ENCODE data around the gene BHMT2. TPM values are rescaled to one million over a fixed set of nuclear protein-coding genes. Genes with fewer than 3 reads are reported as not detected.

The BHMT2 gene
- polyA plus RNA-seq, 1 of the 3 experiments (the other 2 are of a cell fraction): not detected

- CTCF ChIA-PET: interaction anchor here (0.5 to 9.8 kb wide), 106 partner anchors 9 to 1662 kb away, joined by 3 to 585 read pairs (median 5); partner anchors contain the start of genes ARSB, BHMT2, DMGDH and HOMER1
- 35% methylated on average over 13 of the region's 13 CpGs for WGBS (ENCODE audit: low lambda C conversion rate)
- DNase-seq: peak; percentile 56
- H3K79me2 ChIP-seq (ENCODE audit: insufficient read depth): no peaks in the 10 kb centered on the region
- no peaks in the 10 kb centered on the region for H3K9me2 ChIP-seq
- H3K27ac ChIP-seq (ENCODE audit: low read depth in 2 of 2, low read length in 1 of 2): peak overlapping the region in 1 of 2 experiments; percentile 39; a peak in 1 of 4 replicates
- no peaks in the 10 kb centered on the region for H4K20me1 ChIP-seq (ENCODE audit: insufficient read depth)
- no peaks in the 10 kb centered on the region for H3K27me3 ChIP-seq (ENCODE audit: insufficient read depth)
- H3K4me2 ChIP-seq: peak overlapping the region; percentile 42; the same call in 1 of the 2 replicates
- peak overlapping the region; percentile 61; the same call in 1 of the 2 replicates for H2AFZ ChIP-seq (ENCODE audit: low read depth)
- TF ChIP-seq, protein P1, sequence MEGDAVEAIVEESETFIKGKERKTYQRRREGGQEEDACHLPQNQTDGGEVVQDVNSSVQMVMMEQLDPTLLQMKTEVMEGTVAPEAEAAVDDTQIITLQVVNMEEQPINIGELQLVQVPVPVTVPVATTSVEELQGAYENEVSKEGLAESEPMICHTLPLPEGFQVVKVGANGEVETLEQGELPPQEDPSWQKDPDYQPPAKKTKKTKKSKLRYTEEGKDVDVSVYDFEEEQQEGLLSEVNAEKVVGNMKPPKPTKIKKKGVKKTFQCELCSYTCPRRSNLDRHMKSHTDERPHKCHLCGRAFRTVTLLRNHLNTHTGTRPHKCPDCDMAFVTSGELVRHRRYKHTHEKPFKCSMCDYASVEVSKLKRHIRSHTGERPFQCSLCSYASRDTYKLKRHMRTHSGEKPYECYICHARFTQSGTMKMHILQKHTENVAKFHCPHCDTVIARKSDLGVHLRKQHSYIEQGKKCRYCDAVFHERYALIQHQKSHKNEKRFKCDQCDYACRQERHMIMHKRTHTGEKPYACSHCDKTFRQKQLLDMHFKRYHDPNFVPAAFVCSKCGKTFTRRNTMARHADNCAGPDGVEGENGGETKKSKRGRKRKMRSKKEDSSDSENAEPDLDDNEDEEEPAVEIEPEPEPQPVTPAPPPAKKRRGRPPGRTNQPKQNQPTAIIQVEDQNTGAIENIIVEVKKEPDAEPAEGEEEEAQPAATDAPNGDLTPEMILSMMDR (IDR thresholded peaks at IDR 0.05): peak; percentile 98
- TF ChIP-seq SMC3 (IDR thresholded peaks at IDR 0.05; ENCODE audit: low read depth, low read length): peak; percentile 98
- peak; percentile 97 for TF ChIP-seq RAD21 (IDR thresholded peaks at IDR 0.05; ENCODE audit: low read length)
- TF ChIP-seq, protein P2, sequence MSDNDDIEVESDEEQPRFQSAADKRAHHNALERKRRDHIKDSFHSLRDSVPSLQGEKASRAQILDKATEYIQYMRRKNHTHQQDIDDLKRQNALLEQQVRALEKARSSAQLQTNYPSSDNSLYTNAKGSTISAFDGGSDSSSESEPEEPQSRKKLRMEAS (IDR thresholded peaks at IDR 0.05; ENCODE audit: low read depth): no peak
- TF ChIP-seq RCOR1 (IDR thresholded peaks at IDR 0.05; ENCODE audit: low read length): no peak
- peaks cover 5% of the 10 kb centered on the region for H3F3A ChIP-seq (replicated peaks; ENCODE audit: insufficient read depth)
- H3K4me3 ChIP-seq (ENCODE audit: low read depth in 2 of 2, low read length in 1 of 2): peak overlapping the region; percentile 25 to 37; a peak in 3 of 4 replicates
- no peak overlapping the region for H3K9ac ChIP-seq
- POLR2A ChIA-PET: interaction anchor here (0.6 to 1.2 kb wide), 3 partner anchors 106 to 665 kb away, joined by 3 to 9 read pairs (median 7); partner anchors contain the start of gene SCAMP1
- H3K9me3 ChIP-seq: no peaks in the 10 kb centered on the region
- no peaks in the 10 kb centered on the region for H3K36me3 ChIP-seq (replicated peaks in 1 of 2; ENCODE audit: control insufficient read depth in 1 of 2, insufficient read depth in 2 of 2, low read length in 1 of 2)
- H3K4me1 ChIP-seq (ENCODE audit: control insufficient read depth in 1 of 2, insufficient read depth in 2 of 2, low read depth in 1 of 2, low read length in 1 of 2): peaks cover 0 to 11% of the 10 kb centered on the region in 2 experiments; a peak in 3 of 4 replicates
These were observed 44.5 kb upstream of the BHMT2 start for GRCh38 chr5:79025054-79025472.

DNA sequence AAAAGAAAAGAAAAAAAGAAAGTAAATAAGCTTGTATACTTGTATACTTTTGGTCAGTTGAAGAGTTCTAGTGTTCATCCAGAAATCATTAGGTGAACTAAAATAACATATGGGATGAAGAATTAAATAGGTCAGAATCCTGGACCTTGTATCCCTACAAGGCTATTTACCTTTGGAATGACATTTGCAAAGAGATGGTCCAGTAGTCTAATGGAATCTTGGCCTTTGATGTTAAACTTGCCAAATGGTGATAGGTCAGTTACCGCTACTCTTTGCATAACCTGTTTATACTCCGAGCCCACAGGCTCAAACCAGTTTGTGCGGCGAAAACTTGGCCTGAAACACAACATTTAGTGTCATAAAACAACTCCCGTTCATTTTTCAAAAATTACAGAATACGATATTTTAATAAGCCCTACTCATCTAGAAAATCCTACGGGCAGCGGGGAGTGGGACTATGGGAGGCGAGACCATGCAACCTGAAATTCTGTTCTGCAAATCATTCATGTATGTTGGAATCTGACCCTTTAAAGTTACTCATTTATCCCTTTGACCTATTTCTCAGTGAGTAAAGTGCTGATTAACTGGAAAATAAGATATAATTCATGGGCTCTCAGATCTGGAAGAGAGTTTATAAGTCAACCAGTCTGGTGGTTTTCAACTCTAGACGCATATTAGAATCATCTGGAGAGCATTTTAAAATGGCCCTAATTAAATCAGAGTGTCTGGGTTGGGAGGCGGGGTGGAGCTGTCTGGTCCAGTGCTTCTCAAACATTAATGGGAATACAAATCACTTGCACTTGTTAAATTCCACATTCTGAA lies 38.7 kb upstream of the BHMT2 start:
- CTCF ChIA-PET: interaction anchor here (3.8 kb wide), 1 partner anchor 102 kb away, joined by 55 read pairs; no protein-coding TSS in a partner anchor
- peak; percentile 46 for DNase-seq

More for the DNA sequence above, 38.7 kb upstream of the BHMT2 start:
- H3K9ac ChIP-seq: no peak overlapping the region
- 70% methylated on average over 11 of the region's 11 CpGs for WGBS (ENCODE audit: low lambda C conversion rate)
- no peaks in the 10 kb centered on the region for H3K36me3 ChIP-seq (replicated peaks in 1 of 2; ENCODE audit: control insufficient read depth in 1 of 2, insufficient read depth in 2 of 2, low read length in 1 of 2)
- H3K27ac ChIP-seq (ENCODE audit: low read depth in 2 of 2, low read length in 1 of 2): peak overlapping the region in 1 of 2 experiments; percentile 94; a peak in 2 of 4 replicates
- POLR2A ChIA-PET: no interaction called here
- H3K4me3 ChIP-seq (ENCODE audit: low read depth in 2 of 2, low read length in 1 of 2): no peak overlapping the region
- no peaks in the 10 kb centered on the region for H3K27me3 ChIP-seq (ENCODE audit: insufficient read depth)
- 0 out of 2 replicates have a peak overlapping the region, but pooled peaks have one; percentile 22 for H2AFZ ChIP-seq (ENCODE audit: low read depth)
- H3K79me2 ChIP-seq (ENCODE audit: insufficient read depth): no peaks in the 10 kb centered on the region
- no peak for TF ChIP-seq SMC3 (IDR thresholded peaks at IDR 0.05; ENCODE audit: low read depth, low read length)
- TF ChIP-seq RAD21 (IDR thresholded peaks at IDR 0.05; ENCODE audit: low read length): no peak
- TF ChIP-seq ELF1 (IDR thresholded peaks at IDR 0.05): no peak
- TF ChIP-seq RFX5 (IDR thresholded peaks at IDR 0.05; ENCODE audit: low read length): no peak
- peak; percentile 65; the same call in 1 of the 2 replicates for TF ChIP-seq RCOR1 (IDR thresholded peaks at IDR 0.05; ENCODE audit: low read length)
- no peak for TF ChIP-seq SIN3A (IDR thresholded peaks at IDR 0.05; ENCODE audit: borderline replicate concordance, low read depth, low read length)
- TF ChIP-seq GABPA (IDR thresholded peaks at IDR 0.05; ENCODE audit: low read depth): no peak
- no peak for TF ChIP-seq ZBTB33 (IDR thresholded peaks at IDR 0.05; ENCODE audit: borderline replicate concordance, low read depth)
- no peak for TF ChIP-seq FOSL2 (IDR thresholded peaks at IDR 0.05; ENCODE audit: borderline replicate concordance, low read depth)
- TF ChIP-seq GATA2 (CRISPR knock-in tag; IDR thresholded peaks at IDR 0.05): no peak
- peak in 1 of 2 experiments; percentile 78; a peak in 2 of 4 replicates for TF ChIP-seq EP300 (IDR thresholded peaks at IDR 0.05; ENCODE audit: borderline replicate concordance in 1 of 2, low read depth in 1 of 2, low read length in 1 of 2)
- H3K4me1 ChIP-seq (ENCODE audit: control insufficient read depth in 1 of 2, insufficient read depth in 2 of 2, low read depth in 1 of 2, low read length in 1 of 2): peaks cover 0 to 12% of the 10 kb centered on the region in 2 experiments; a peak in 2 of 4 replicates
- no peak overlapping the region for H3K4me2 ChIP-seq
- no peaks in the 10 kb centered on the region for H3K9me2 ChIP-seq
- H3K9me3 ChIP-seq: no peaks in the 10 kb centered on the region
- no peaks in the 10 kb centered on the region for H3F3A ChIP-seq (replicated peaks; ENCODE audit: insufficient read depth)
- H4K20me1 ChIP-seq (ENCODE audit: insufficient read depth): no peaks in the 10 kb centered on the region

Data from SK-N-SH (cell line).